DOHH2 (cell line): ENCODE data around the gene ADCY4.

Experiments
- H3F3A ChIP-seq: fragments of 200-600 bp; sonication (generic), shearing (Covaris generic); 2 replicates; pipeline ENCODE4 v1.6.0; 2016; ENCODE audit warnings: antibody characterized with exemption, mild to moderate bottlenecking; ENCODE audit not compliant: control insufficient read depth, insufficient read depth
- H3K27ac ChIP-seq: fragments of 200-600 bp; sonication (generic); 2 replicates; pipeline ENCODE4 v1.5.1; 2014; ENCODE audit warnings: low read depth, mild to moderate bottlenecking, low read length, moderate library complexity
- H3K27me3 ChIP-seq: fragments of 200-600 bp; sonication (generic); 2 replicates; pipeline ENCODE4 v1.6.1; 2014; ENCODE audit warnings: mild to moderate bottlenecking, low read length, mixed read lengths; ENCODE audit not compliant: control insufficient read depth
- H3K36me3 ChIP-seq: fragments of 200-600 bp; sonication (generic); 2 replicates; pipeline ENCODE4 v1.6.1; 2014; ENCODE audit warnings: mild to moderate bottlenecking, low read length, moderate library complexity, mixed read lengths; ENCODE audit not compliant: control insufficient read depth
- H3K4me1 ChIP-seq: fragments of 200-600 bp; sonication (generic); 2 replicates; pipeline ENCODE4 v1.6.1; 2014; ENCODE audit warnings: mild to moderate bottlenecking, low read length, mixed read lengths; ENCODE audit not compliant: control insufficient read depth
- H3K4me2 ChIP-seq: fragments of 200-600 bp; sonication (generic); 2 replicates; pipeline ENCODE4 v1.6.0; 2014; ENCODE audit warnings: mild to moderate bottlenecking, low read length, moderate library complexity
- H3K4me3 ChIP-seq: fragments of 200-600 bp; sonication (generic); 2 replicates; pipeline ENCODE4 v1.5.1; 2014; ENCODE audit warnings: mild to moderate bottlenecking, low read length, mixed read lengths
- H3K79me2 ChIP-seq: fragments of 200-600 bp; sonication (generic); 2 replicates; pipeline ENCODE4 v1.6.1; 2014; ENCODE audit warnings: mild to moderate bottlenecking, low read length, mixed read lengths; ENCODE audit not compliant: control insufficient read depth
- H3K9me2 ChIP-seq: fragments of 200-600 bp; sonication (generic); replicated peaks from 2 replicates; pipeline ENCODE4 v1.6.1; 2014; ENCODE audit warnings: mild to moderate bottlenecking, low read length, mixed read lengths; ENCODE audit not compliant: control insufficient read depth
- H3K9me3 ChIP-seq: fragments of 200-600 bp; sonication (generic); 2 replicates; pipeline ENCODE4 v1.6.1; 2014; ENCODE audit warnings: antibody characterized with exemption, low read length, mixed read lengths; ENCODE audit not compliant: control insufficient read depth, insufficient read depth
- H4K20me1 ChIP-seq: fragments of 200-600 bp; sonication (generic); 2 replicates; pipeline ENCODE4 v1.6.0; 2014; ENCODE audit warnings: low read depth, mild to moderate bottlenecking, antibody characterized with exemption, low read length, moderate library complexity; ENCODE audit not compliant: control insufficient read depth, insufficient read depth
- EZH2phosphoT487 ChIP-seq: fragments of 200-600 bp; sonication (generic); IDR thresholded peaks from 2 replicates; pipeline ENCODE4 v1.6.1; 2017; ENCODE audit warnings: borderline replicate concordance, mild to moderate bottlenecking, antibody characterized with exemption, low read length, moderate library complexity, mixed read lengths
- TF ChIP-seq, protein P1 (sequence below): fragments of 200-600 bp; sonication (generic); IDR thresholded peaks from one replicate; pipeline ENCODE4 v1.5.1; 2014; ENCODE audit warnings: antibody characterized with exemption, mild to moderate bottlenecking, low read depth, low read length; ENCODE audit not compliant: poor library complexity, severe bottlenecking

ADCY4 gene

DNA sequence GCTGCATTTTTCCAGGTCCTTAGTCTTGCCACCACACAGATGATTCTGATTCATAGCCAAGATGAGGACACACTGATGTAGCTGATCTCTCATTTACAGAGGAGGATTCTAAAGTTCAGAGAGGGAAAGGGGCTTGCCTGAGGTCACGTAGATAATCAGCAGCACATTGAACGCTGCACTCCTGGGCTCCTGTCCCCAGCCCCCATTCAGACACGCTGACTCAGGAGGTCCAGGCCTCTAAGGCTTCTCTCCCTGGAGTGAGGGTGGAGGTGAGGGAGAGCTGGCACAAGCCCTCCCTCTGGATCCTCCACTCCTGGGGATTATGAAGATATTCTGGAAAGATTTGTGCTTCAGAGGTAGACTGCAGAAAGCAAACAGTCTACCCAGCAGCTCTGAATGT is 43.5 kb upstream of the ADCY4 start:
- H3K36me3 ChIP-seq: peaks cover 26% of the 10 kb centered on the region
- no peaks in the 10 kb centered on the region for H3K27me3 ChIP-seq
- H3K9me2 ChIP-seq: no peaks in the 10 kb centered on the region
- no peaks in the 10 kb centered on the region for H3K4me1 ChIP-seq
- no peaks in the 10 kb centered on the region for H3F3A ChIP-seq
- no peaks in the 10 kb centered on the region for H3K79me2 ChIP-seq
- no peak overlapping the region for H3K27ac ChIP-seq
- H3K9me3 ChIP-seq: no peaks in the 10 kb centered on the region
- no peak overlapping the region for H3K4me2 ChIP-seq
- no peaks in the 10 kb centered on the region for H4K20me1 ChIP-seq
- no peak for TF ChIP-seq EZH2phosphoT487
- TF ChIP-seq, protein P1, sequence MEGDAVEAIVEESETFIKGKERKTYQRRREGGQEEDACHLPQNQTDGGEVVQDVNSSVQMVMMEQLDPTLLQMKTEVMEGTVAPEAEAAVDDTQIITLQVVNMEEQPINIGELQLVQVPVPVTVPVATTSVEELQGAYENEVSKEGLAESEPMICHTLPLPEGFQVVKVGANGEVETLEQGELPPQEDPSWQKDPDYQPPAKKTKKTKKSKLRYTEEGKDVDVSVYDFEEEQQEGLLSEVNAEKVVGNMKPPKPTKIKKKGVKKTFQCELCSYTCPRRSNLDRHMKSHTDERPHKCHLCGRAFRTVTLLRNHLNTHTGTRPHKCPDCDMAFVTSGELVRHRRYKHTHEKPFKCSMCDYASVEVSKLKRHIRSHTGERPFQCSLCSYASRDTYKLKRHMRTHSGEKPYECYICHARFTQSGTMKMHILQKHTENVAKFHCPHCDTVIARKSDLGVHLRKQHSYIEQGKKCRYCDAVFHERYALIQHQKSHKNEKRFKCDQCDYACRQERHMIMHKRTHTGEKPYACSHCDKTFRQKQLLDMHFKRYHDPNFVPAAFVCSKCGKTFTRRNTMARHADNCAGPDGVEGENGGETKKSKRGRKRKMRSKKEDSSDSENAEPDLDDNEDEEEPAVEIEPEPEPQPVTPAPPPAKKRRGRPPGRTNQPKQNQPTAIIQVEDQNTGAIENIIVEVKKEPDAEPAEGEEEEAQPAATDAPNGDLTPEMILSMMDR: no peak
- H3K4me3 ChIP-seq: no peak overlapping the region

- Histone ChIP-seq H3K79me2 (no peaks in the 10 kb centered on the region), H3F3A (no peaks in the 10 kb centered on the region), H3K9me2 (no peaks in the 10 kb centered on the region), H3K4me1 (no peaks in the 10 kb centered on the region), H3K9me3 (no peaks in the 10 kb centered on the region), H3K27ac (no peak overlapping the region), H3K36me3 (peaks cover 33% of the 10 kb centered on the region), H3K4me3 (no peak overlapping the region), H4K20me1 (no peaks in the 10 kb centered on the region), H3K27me3 (no peaks in the 10 kb centered on the region), H3K4me2 (no peak overlapping the region)
- TF ChIP-seq EZH2phosphoT487: no peak
- TF ChIP-seq, protein P1: no peak
Observed at GRCh38 chr14:24377657-24378056, 42.8 kb upstream of the ADCY4 start.

GRCh38 chr14:24377126-24377525 is 42.3 kb upstream of the ADCY4 start:
- Histone ChIP-seq H3F3A (no peaks in the 10 kb centered on the region), H3K4me2 (no peak overlapping the region), H3K27me3 (no peaks in the 10 kb centered on the region), H3K27ac (no peak overlapping the region), H3K9me2 (no peaks in the 10 kb centered on the region), H3K4me1 (no peaks in the 10 kb centered on the region), H3K4me3 (no peak overlapping the region), H3K79me2 (no peaks in the 10 kb centered on the region), H3K36me3 (peaks cover 38% of the 10 kb centered on the region), H4K20me1 (no peaks in the 10 kb centered on the region), H3K9me3 (no peaks in the 10 kb centered on the region)
- TF ChIP-seq EZH2phosphoT487: no peak
- TF ChIP-seq, protein P1: no peak
